Epidermal melanocyte (primary cell): ENCODE measurements around the gene KXD1.

ENCODE experiments used
- DNase-seq: peaks from one replicate; pipeline ENCODE4 v3.0.0; 2011; ENCODE audit warnings: low spot score; ENCODE audit not compliant: insufficient read length

The KXD1 gene

GRCh38 chr19:18612772-18613588 is 55.3 kb downstream of the KXD1 start, which contains the start of gene TMEM59L:
Gene TMEM59L, plus strand, starts transcription at chr19:18612870. Its CDS starts 89 bp downstream, at chr19:18612959.
- DNase-seq = no peak

GRCh38 chr19:18613589-18614234 is 56.0 kb downstream of the KXD1 start:
- DNase-seq = no peak

GRCh38 chr19:18616023-18616422 is 58.4 kb downstream of the KXD1 start:
- no peak for DNase-seq

GRCh38 chr19:18617562-18617961 is 59.9 kb downstream of the KXD1 start:
- DNase-seq = no peak

GRCh38 chr19:18618236-18618635 is 60.6 kb downstream of the KXD1 start:
- DNase-seq = no peak
